Endothelial cell (in vitro differentiated cells): Measurements from ENCODE around the gene TMEM225B. TPM values are rescaled to one million over a fixed set of nuclear protein-coding genes. Genes with fewer than 3 reads are reported as not detected.
A peak's percentile ranks its signal among the peaks of the same experiment; 100 is the strongest.

Source experiments
- DNase-seq: peaks from one replicate; pipeline ENCODE4 v3.0.0; 2021; ENCODE audit warnings: low spot score
- H3K27ac Mint-ChIP-seq: one replicate; pipeline ENCODE4 v1.8.0; 2021; ENCODE audit warnings: mixed read lengths, inconsistent platforms; ENCODE audit not compliant: unreplicated experiment
- H3K27me3 Mint-ChIP-seq: one replicate; pipeline ENCODE4 v1.8.0; 2021; ENCODE audit warnings: mild to moderate bottlenecking, moderate library complexity, mixed read lengths, inconsistent platforms; ENCODE audit not compliant: unreplicated experiment
- H3K36me3 Mint-ChIP-seq: one replicate; pipeline ENCODE4 v1.8.0; 2021; ENCODE audit warnings: mild to moderate bottlenecking, low read depth, mixed read lengths, inconsistent platforms; ENCODE audit not compliant: unreplicated experiment
- H3K4me1 Mint-ChIP-seq: one replicate; pipeline ENCODE4 v1.8.0; 2021; ENCODE audit warnings: mild to moderate bottlenecking, mixed read lengths, inconsistent platforms; ENCODE audit not compliant: unreplicated experiment
- H3K4me3 Mint-ChIP-seq: one replicate; pipeline ENCODE4 v1.8.0; 2021; ENCODE audit warnings: mild to moderate bottlenecking, mixed read lengths, inconsistent platforms; ENCODE audit not compliant: unreplicated experiment
- H3K9me3 Mint-ChIP-seq: one replicate; pipeline ENCODE4 v1.8.0; 2021; ENCODE audit warnings: mixed read lengths, inconsistent platforms; ENCODE audit not compliant: unreplicated experiment
- CTCF ChIP-seq: fragments of 200-600 bp; sonication (generic); IDR thresholded peaks from one replicate; pipeline ENCODE4 v1.5.0; 2021; ENCODE audit warnings: antibody characterized with exemption; ENCODE audit not compliant: unreplicated experiment
- total RNA-seq: library from RNA; stranded (reverse); fragmentation: NEBNext Ultra II Directional; extraction: Animal tissue kit (Norgen Biotek cat#: 25700); gene quantifications from one replicate; pipeline ENCODE4 v1.2.1, GENCODE V29; 2021; ENCODE audit not compliant: unreplicated experiment

The TMEM225B gene
- total RNA-seq, 1 donor from 2014 or later, result 0.46 TPM

GRCh38 chr7:99616359-99617191 lies 18.5 kb downstream of the TMEM225B start, which contains the start of gene ZSCAN25:
Gene ZSCAN25, plus strand, starts transcription at chr7:99616946. Its CDS starts 2,661 bp downstream, at chr7:99619607.
- Mint-ChIP-seq H3K27me3 (peaks cover 7% of the 10 kb centered on the region), H3K36me3 (peaks cover 31% of the 10 kb centered on the region), H3K27ac (peak within 1 kb of the TSS; percentile 89), H3K4me1 (peaks cover 28% of the 10 kb centered on the region), H3K9me3 (no peaks in the 10 kb centered on the region), H3K4me3 (peak within 1 kb of the TSS; percentile 95)
- peak; percentile 88 for DNase-seq
- no peak for TF ChIP-seq CTCF

GRCh38 chr7:99617192-99617781 lies 19.2 kb downstream of the TMEM225B start:
- Mint-ChIP-seq H3K27me3 (peaks cover 7% of the 10 kb centered on the region), H3K4me1 (peaks cover 30% of the 10 kb centered on the region), H3K9me3 (no peaks in the 10 kb centered on the region), H3K36me3 (peaks cover 34% of the 10 kb centered on the region), H3K27ac (peak overlapping the region; percentile 89), H3K4me3 (peak overlapping the region; percentile 95)
- DNase-seq, result no peak
- no peak for TF ChIP-seq CTCF

- H3K4me1 Mint-ChIP-seq, result peaks cover 40% of the 10 kb centered on the region
- H3K36me3 Mint-ChIP-seq, result peaks cover 45% of the 10 kb centered on the region
- peak overlapping the region; percentile 95 for H3K4me3 Mint-ChIP-seq
- no peak for TF ChIP-seq CTCF
- peaks cover 9% of the 10 kb centered on the region for H3K27me3 Mint-ChIP-seq
- no peak for DNase-seq
- H3K27ac Mint-ChIP-seq, result peak overlapping the region; percentile 16
- no peaks in the 10 kb centered on the region for H3K9me3 Mint-ChIP-seq
Observed at GRCh38 chr7:99618726-99619125, 20.7 kb downstream of the TMEM225B start.

GRCh38 chr7:99619571-99620130 lies 21.6 kb downstream of the TMEM225B start:
- Mint-ChIP-seq H3K9me3 (no peaks in the 10 kb centered on the region), H3K36me3 (peaks cover 54% of the 10 kb centered on the region), H3K4me1 (peaks cover 50% of the 10 kb centered on the region), H3K27ac (no peak overlapping the region), H3K4me3 (peak overlapping the region; percentile 48), H3K27me3 (peaks cover 12% of the 10 kb centered on the region)
- no peak for TF ChIP-seq CTCF
- DNase-seq, result no peak
